HG03135 (cell line): ENCODE measurements around the gene STRIT1.

ENCODE experiments used
- ATAC-seq: cut with Tn5 transposase; IDR thresholded peaks from one replicate; pipeline ENCODE4 v1.9.1; 2021; ENCODE audit warnings: mild to moderate bottlenecking, moderate library complexity; ENCODE audit not compliant: unreplicated experiment

STRIT1 gene

GRCh38 chr3:155293516-155293915 lies at the start of gene STRIT1:
TSS of gene STRIT1 (minus strand) at chr3:155293683.
- ATAC-seq, result no peak

- ATAC-seq, result no peak
Observed at GRCh38 chr3:155342344-155342743, 48.9 kb upstream of the STRIT1 start.

GRCh38 chr3:155339052-155339451 lies 45.6 kb upstream of the STRIT1 start:
- ATAC-seq, result no peak

- no peak for ATAC-seq
Observed at GRCh38 chr3:155335724-155336354, 42.4 kb upstream of the STRIT1 start.

- ATAC-seq, result peak; percentile 88
Observed at GRCh38 chr3:155334914-155335723, 41.6 kb upstream of the STRIT1 start.

GRCh38 chr3:155334215-155334913 lies 40.9 kb upstream of the STRIT1 start:
- no peak for ATAC-seq

- ATAC-seq, result no peak
Observed at GRCh38 chr3:155332716-155333115, 39.2 kb upstream of the STRIT1 start.

- ATAC-seq, result no peak
Observed at GRCh38 chr3:155331078-155331477, 37.6 kb upstream of the STRIT1 start.

- no peak for ATAC-seq
Observed at GRCh38 chr3:155330370-155330769, 36.9 kb upstream of the STRIT1 start.

- no peak for ATAC-seq
Observed at GRCh38 chr3:155329513-155330048, 36.1 kb upstream of the STRIT1 start.

GRCh38 chr3:155327871-155328270 lies 34.4 kb upstream of the STRIT1 start:
- ATAC-seq, result no peak

- no peak for ATAC-seq
Observed at GRCh38 chr3:155327430-155327829, 33.9 kb upstream of the STRIT1 start.

- ATAC-seq, result no peak
Observed at GRCh38 chr3:155326901-155327300, 33.4 kb upstream of the STRIT1 start.

GRCh38 chr3:155326244-155326643 lies 32.8 kb upstream of the STRIT1 start:
- ATAC-seq, result no peak

- no peak for ATAC-seq
Observed at GRCh38 chr3:155325263-155325835, 31.9 kb upstream of the STRIT1 start.

GRCh38 chr3:155323063-155323666 lies 29.7 kb upstream of the STRIT1 start:
- peak; percentile 78 for ATAC-seq

GRCh38 chr3:155321418-155321817 lies 27.9 kb upstream of the STRIT1 start:
- no peak for ATAC-seq

GRCh38 chr3:155320934-155321333 lies 27.5 kb upstream of the STRIT1 start:
- ATAC-seq, result no peak

GRCh38 chr3:155318740-155319139 lies 25.3 kb upstream of the STRIT1 start:
- ATAC-seq, result no peak

GRCh38 chr3:155317211-155317610 lies 23.7 kb upstream of the STRIT1 start:
- no peak for ATAC-seq

- no peak for ATAC-seq
Observed at GRCh38 chr3:155316426-155316825, 22.9 kb upstream of the STRIT1 start.
